Coronary artery (tissue), 2 donors: ENCODE data around the gene DHX29.

Experiments used
- DNase-seq: peaks from one replicate; pipeline ENCODE4 v3.0.0-alpha.2; 2017; ENCODE audit warnings: low spot score
- H3K27ac ChIP-seq, 2 donors: fragments of 200-600 bp; sonication (generic); one replicate each; pipeline ENCODE4 v1.5.1; 2016 to 2019
- H3K4me3 ChIP-seq: fragments of 200-600 bp; sonication (generic); 2 replicates; pipeline ENCODE4 v1.5.1; 2016; ENCODE audit warnings: mild to moderate bottlenecking, moderate library complexity
- TF ChIP-seq, protein P1 (sequence below): fragments of 200-600 bp; sonication (generic); IDR thresholded peaks from one replicate; pipeline ENCODE4 v1.5.1; 2019; ENCODE audit warnings: antibody characterized with exemption

Gene DHX29, protein sequence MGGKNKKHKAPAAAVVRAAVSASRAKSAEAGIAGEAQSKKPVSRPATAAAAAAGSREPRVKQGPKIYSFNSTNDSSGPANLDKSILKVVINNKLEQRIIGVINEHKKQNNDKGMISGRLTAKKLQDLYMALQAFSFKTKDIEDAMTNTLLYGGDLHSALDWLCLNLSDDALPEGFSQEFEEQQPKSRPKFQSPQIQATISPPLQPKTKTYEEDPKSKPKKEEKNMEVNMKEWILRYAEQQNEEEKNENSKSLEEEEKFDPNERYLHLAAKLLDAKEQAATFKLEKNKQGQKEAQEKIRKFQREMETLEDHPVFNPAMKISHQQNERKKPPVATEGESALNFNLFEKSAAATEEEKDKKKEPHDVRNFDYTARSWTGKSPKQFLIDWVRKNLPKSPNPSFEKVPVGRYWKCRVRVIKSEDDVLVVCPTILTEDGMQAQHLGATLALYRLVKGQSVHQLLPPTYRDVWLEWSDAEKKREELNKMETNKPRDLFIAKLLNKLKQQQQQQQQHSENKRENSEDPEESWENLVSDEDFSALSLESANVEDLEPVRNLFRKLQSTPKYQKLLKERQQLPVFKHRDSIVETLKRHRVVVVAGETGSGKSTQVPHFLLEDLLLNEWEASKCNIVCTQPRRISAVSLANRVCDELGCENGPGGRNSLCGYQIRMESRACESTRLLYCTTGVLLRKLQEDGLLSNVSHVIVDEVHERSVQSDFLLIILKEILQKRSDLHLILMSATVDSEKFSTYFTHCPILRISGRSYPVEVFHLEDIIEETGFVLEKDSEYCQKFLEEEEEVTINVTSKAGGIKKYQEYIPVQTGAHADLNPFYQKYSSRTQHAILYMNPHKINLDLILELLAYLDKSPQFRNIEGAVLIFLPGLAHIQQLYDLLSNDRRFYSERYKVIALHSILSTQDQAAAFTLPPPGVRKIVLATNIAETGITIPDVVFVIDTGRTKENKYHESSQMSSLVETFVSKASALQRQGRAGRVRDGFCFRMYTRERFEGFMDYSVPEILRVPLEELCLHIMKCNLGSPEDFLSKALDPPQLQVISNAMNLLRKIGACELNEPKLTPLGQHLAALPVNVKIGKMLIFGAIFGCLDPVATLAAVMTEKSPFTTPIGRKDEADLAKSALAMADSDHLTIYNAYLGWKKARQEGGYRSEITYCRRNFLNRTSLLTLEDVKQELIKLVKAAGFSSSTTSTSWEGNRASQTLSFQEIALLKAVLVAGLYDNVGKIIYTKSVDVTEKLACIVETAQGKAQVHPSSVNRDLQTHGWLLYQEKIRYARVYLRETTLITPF (N-terminal part only)

DNA sequence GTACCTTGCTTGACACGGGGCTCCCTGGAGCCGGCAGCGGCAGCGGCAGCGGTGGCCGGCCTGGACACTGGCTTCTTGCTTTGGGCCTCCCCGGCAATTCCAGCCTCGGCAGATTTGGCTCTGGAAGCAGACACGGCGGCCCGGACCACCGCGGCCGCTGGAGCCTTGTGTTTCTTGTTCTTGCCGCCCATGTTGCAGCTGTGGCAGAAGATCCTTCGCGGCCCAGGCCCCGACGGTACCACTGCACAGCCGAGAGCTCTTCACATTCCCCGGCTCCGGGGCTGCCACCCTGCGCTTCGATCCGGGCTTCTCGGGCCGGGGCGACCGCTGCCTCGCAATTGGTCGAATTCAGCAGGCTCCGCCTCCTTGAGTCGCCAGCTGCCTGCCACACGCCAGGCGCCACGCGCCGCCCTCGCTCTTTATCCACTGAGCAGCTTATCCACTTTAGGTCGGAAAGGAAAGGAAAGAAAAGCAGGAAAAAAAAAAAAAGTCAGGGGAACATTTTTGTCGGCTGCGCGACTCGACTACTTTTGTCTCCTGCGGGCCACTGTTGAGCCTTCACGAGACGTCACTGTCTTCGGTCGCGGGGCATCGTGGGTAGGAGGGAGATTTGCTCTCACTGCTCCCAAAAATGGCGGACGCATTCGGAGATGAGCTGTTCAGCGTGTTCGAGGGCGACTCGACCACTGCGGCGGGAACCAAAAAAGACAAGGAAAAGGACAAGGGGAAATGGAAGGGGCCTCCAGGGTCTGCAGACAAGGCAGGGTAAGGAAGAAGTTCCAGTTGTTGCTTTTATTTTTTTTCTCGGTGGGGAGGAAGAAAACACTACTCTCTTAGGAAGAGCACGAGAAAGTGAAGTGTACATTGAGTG, at the start of gene DHX29, which contains the start of gene MTREX:
TSS of gene DHX29 (minus strand) at position 312 of the 871 bp plus-strand sequence. CDS start at position 191, 121 bp downstream.
TSS of gene MTREX (plus strand) at position 607 of the 871 bp plus-strand sequence. CDS start at position 632, 25 bp downstream.
- peak within 1 kb of the TSS; percentile 82 for H3K4me3 ChIP-seq
- TF ChIP-seq, protein P1, sequence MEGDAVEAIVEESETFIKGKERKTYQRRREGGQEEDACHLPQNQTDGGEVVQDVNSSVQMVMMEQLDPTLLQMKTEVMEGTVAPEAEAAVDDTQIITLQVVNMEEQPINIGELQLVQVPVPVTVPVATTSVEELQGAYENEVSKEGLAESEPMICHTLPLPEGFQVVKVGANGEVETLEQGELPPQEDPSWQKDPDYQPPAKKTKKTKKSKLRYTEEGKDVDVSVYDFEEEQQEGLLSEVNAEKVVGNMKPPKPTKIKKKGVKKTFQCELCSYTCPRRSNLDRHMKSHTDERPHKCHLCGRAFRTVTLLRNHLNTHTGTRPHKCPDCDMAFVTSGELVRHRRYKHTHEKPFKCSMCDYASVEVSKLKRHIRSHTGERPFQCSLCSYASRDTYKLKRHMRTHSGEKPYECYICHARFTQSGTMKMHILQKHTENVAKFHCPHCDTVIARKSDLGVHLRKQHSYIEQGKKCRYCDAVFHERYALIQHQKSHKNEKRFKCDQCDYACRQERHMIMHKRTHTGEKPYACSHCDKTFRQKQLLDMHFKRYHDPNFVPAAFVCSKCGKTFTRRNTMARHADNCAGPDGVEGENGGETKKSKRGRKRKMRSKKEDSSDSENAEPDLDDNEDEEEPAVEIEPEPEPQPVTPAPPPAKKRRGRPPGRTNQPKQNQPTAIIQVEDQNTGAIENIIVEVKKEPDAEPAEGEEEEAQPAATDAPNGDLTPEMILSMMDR = no peak
- H3K27ac ChIP-seq = peak within 1 kb of the TSS; percentile 91 to 94
- peak; percentile 95 for DNase-seq

- no peak for DNase-seq
- no peak overlapping the region for H3K27ac ChIP-seq
- TF ChIP-seq, protein P1 = no peak
- no peak overlapping the region for H3K4me3 ChIP-seq
These were observed 49.4 kb upstream of the DHX29 start for GRCh38 chr5:55356896-55357295.

DNA sequence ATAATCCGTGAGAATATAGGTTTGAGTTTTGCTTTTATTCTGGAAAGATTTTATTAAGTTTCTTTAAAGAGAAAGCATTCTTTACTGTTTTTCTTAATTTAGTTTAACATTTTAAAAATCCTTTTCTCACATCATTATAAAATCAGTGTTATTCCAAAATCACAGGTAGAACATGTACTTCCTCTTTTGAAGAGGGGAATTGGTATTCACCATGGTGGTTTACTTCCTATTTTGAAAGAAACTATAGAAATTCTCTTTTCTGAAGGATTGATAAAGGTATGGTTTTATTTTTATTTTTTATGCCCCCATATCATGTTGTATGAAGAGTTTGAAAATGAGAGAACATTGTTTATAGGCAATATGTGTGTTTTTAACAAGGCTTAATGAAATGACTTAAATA, 43.3 kb upstream of the DHX29 start:
- no peak overlapping the region for H3K27ac ChIP-seq

DNA sequence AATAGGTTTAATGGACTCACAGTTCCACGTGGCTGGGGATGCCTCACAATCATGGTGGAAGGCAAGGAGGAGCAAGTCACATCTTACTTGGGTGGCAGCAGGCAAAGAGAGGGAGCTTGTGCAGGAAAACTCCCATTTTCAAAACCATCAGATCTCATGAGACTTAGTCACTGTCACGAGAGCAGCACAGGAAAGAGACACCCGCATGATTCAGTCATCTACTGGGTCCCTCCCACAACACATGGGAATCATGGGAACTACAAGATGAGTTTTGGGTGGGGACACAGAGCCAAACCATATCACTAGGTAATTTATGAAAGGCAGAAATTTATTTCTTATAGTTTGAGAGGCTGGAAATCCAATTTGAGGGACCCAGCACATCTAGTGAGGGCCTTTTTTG, 40.3 kb upstream of the DHX29 start:
- no peak overlapping the region for H3K27ac ChIP-seq
- no peak overlapping the region for H3K4me3 ChIP-seq
- TF ChIP-seq, protein P1 = no peak
- DNase-seq = no peak

More for the DNA sequence above, 43.3 kb upstream of the DHX29 start:
- no peak overlapping the region for H3K4me3 ChIP-seq
- TF ChIP-seq, protein P1 = no peak
- no peak for DNase-seq

- H3K4me3 ChIP-seq = no peak overlapping the region
- H3K27ac ChIP-seq = no peak overlapping the region
- TF ChIP-seq, protein P1 = no peak
- no peak for DNase-seq
These were observed 37.8 kb upstream of the DHX29 start for GRCh38 chr5:55345327-55345726.
